ENCODE data around the gene ANG. TPM values are rescaled to one million over a fixed set of nuclear protein-coding genes. Genes with fewer than 3 reads are reported as not detected.

Gene ANG
- total RNA-seq, 1 donor from 2014 or later = 4.2 TPM

DNA sequence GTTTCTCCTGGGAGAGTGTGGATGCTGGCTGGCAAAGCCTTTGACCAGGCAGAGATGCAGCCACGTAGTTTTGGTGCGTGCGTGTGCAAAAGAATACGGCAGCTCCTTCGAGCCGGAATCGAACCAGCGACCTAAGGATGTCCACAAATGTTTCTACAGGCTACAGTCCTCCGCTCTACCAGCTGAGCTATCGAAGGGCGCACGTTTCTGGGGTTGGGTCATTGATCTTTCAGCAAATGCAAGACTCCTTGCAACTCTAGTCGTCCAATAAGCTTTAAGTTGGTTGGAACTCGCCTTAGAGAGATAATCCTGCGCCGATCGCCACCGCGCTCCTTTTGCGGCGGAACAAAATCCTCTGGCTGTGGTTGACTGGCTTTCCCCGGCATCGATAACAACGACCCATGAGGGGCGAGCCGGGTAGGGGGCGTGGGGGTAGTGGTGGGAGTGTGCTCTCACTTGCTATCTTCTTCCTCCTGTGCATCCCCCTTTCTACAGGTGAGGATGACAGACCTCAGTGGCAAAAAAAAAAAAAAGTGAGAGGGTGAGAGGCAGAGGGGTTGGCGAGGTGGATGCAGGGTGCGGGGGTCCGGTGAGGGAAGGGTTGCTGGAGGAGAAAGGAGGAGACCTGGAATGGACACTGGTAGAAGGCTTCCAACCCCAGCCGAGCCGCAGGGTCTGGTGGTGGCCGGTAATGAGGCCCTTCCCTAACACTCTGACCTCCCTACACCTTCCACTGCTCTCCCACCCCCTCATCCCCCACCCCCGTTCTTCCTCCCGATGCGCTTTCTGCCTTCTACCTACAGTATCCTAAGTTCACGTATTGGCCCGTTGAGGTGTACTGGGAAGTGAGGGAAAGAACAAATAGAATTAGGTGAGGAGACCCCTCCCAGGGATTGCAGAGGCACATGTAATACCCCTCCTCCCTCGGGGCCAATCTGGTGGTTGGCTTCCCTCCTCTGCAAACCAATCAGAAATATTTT is 35.3 kb upstream of the ANG start:
- Histone ChIP-seq H3K36me3 (no peaks in the 10 kb centered on the region), H3K27ac (no peak overlapping the region), H3K4me3 (no peak overlapping the region), H3K4me1 (no peaks in the 10 kb centered on the region), H3K27me3 (no peaks in the 10 kb centered on the region), H3K9me3 (no peaks in the 10 kb centered on the region)
- intact Hi-C loops (cut with DNase I) = no loop called here
- no peak for DNase-seq (ENCODE audit: low spot score in 2 of 2)
- TF ChIP-seq, protein P1, sequence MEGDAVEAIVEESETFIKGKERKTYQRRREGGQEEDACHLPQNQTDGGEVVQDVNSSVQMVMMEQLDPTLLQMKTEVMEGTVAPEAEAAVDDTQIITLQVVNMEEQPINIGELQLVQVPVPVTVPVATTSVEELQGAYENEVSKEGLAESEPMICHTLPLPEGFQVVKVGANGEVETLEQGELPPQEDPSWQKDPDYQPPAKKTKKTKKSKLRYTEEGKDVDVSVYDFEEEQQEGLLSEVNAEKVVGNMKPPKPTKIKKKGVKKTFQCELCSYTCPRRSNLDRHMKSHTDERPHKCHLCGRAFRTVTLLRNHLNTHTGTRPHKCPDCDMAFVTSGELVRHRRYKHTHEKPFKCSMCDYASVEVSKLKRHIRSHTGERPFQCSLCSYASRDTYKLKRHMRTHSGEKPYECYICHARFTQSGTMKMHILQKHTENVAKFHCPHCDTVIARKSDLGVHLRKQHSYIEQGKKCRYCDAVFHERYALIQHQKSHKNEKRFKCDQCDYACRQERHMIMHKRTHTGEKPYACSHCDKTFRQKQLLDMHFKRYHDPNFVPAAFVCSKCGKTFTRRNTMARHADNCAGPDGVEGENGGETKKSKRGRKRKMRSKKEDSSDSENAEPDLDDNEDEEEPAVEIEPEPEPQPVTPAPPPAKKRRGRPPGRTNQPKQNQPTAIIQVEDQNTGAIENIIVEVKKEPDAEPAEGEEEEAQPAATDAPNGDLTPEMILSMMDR (IDR thresholded peaks at IDR 0.05) = no peak

DNA sequence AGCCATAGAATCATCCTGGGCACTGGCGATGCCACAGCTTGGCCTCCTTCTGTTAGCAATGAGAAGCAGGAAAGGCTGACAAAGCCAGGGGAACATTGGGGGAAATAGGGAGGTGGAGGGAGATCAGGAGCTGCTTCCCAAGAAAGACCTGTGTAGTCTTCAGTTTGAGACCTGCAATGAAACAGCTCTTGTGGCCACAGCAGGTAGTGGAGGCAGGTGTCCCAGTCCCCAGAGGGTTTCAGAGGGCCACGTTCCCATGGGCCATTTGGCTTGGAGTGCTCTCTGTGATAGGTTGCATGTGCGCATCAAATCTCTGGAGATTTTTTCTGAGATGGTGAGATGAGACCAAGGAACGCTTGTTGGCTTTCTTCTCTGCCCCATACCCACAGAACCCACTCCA is 32.7 kb upstream of the ANG start:
- H3K9me3 ChIP-seq = no peaks in the 10 kb centered on the region
- H3K4me3 ChIP-seq = no peak overlapping the region
- H3K4me1 ChIP-seq = no peaks in the 10 kb centered on the region
- TF ChIP-seq, protein P1 (IDR thresholded peaks at IDR 0.05) = no peak
- H3K27ac ChIP-seq = no peak overlapping the region
- no peaks in the 10 kb centered on the region for H3K36me3 ChIP-seq
- DNase-seq (ENCODE audit: low spot score in 2 of 2) = no peak
- intact Hi-C loops (cut with DNase I) = no loop called here
- peaks cover 5% of the 10 kb centered on the region for H3K27me3 ChIP-seq

- no peak overlapping the region for H3K27ac ChIP-seq
- no peak for DNase-seq (ENCODE audit: low spot score in 2 of 2)
- intact Hi-C loops (cut with DNase I) = no loop called here
- H3K27me3 ChIP-seq = peaks cover 5% of the 10 kb centered on the region
- no peak overlapping the region for H3K4me3 ChIP-seq
- H3K4me1 ChIP-seq = no peaks in the 10 kb centered on the region
- H3K9me3 ChIP-seq = no peaks in the 10 kb centered on the region
- TF ChIP-seq, protein P1 (IDR thresholded peaks at IDR 0.05) = no peak
- H3K36me3 ChIP-seq = no peaks in the 10 kb centered on the region
Observed at GRCh38 chr14:20656274-20656673, 32.3 kb upstream of the ANG start.

DNA sequence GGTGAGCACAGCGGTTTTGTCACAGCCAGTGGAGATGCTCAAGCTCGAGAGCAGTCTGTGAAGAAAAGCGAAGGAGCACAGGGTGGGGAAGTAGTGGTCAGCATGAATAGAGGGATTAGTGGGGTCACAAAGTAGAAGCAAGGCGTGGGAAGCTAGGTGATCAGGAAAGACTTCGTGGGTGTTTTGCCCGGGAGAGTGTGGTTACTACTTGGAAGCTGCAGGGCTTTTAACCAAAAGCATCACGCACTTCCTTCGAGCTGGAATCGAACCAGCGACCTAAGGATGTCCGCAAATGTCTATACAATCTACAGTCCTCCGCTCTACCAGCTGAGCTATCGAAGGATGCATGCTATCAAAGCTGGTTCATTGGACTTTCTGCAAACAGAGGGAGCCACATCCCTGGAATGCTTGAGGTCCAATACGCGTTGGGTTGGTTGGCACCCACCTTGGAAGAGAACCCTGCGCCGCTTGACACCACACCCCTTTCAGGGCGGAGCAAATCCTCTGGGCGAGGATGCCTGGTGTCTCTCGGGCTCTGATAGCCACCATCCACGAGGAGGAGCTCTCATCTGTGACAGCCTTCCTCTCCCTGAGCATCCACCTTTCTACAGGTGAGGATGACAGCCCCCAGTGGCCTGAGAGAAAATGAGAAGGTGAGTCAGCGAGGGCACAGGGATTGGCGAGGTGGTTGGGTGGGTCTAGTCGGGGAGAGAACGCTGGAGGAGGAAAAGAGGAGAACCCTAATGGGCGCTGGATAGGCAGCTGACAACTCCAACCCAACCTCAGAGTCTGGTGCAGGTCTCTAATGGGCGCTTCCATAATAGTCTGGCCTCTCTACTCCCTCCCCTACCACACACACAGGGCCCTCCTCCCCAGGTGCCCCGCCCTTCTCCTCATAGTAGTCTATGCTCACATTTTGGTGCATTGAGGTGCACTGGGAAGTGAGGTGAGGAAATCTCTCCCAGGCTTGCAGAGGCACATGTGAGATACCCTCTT is 31.1 kb upstream of the ANG start:
- Histone ChIP-seq H3K27me3 (peaks cover 5% of the 10 kb centered on the region), H3K4me3 (no peak overlapping the region), H3K36me3 (no peaks in the 10 kb centered on the region), H3K4me1 (no peaks in the 10 kb centered on the region), H3K27ac (no peak overlapping the region), H3K9me3 (no peaks in the 10 kb centered on the region)
- no peak for DNase-seq (ENCODE audit: low spot score in 2 of 2)
- TF ChIP-seq, protein P1 (IDR thresholded peaks at IDR 0.05) = no peak
- intact Hi-C loops (cut with DNase I) = no loop called here

DNA sequence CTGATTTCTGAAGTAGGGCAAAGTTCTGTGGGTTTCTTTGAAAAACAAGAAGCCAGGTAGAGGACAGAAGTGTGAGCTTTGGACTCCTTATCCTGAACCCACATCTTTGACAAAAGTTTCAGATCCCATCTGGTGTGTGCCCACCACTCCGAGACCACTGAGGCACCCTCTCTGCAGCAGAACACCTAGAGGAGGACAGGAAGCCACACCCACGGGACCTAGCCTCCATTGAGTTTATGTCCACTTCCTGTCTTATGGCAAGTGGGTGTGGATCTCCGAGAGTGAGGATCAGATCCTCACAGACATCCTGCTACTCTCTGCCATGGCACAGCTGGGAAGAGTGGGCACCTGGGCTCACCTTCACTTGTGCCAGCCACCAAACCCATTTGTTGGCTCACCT is 30.3 kb upstream of the ANG start:
- Histone ChIP-seq H3K4me3 (no peak overlapping the region), H3K27me3 (peaks cover 5% of the 10 kb centered on the region), H3K9me3 (no peaks in the 10 kb centered on the region), H3K36me3 (no peaks in the 10 kb centered on the region), H3K27ac (no peak overlapping the region), H3K4me1 (peaks cover 0 to 3% of the 10 kb centered on the region in 2 donors)
- no peak for DNase-seq (ENCODE audit: low spot score in 2 of 2)
- TF ChIP-seq, protein P1 (IDR thresholded peaks at IDR 0.05) = no peak
- intact Hi-C loops (cut with DNase I) = no loop called here
